ENCODE results near the gene MDFIC2. TPM values are rescaled to one million over a fixed set of nuclear protein-coding genes. Genes with fewer than 3 reads are reported as not detected.

The MDFIC2 gene
- total and polyA plus RNA-seq, 2 of the 13 experiments (the other 11 are each of a cell fraction or from before 2014, with no cell fraction given), result not detected

DNA sequence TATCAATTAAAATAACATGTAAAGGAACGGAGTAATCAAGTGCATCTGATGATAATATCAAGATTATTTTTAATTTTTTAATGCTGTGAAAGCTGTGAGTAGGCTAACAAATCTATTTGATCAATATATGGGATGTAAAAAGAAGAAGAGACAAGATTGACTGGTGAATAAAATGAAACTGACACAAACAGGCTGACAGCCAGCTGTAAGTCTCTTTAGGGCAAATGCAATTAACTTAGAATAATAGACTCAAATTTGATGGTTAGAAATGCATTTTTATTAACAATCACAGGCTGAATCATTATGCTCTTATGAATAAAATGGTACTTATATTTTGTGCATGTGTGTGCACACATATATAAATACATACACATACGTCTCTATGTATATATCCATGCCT, 68.0 kb downstream of the MDFIC2 start:
- Histone ChIP-seq H3K4me3 (replicated peaks in 1 of 3; ENCODE audit: insufficient read depth in 1 of 3, low read depth in 2 of 3, low read length in 3 of 3) (no peak overlapping the region), H3K4me1 (ENCODE audit: insufficient read depth, low read length) (no peaks in the 10 kb centered on the region), H3K79me2 (ENCODE audit: insufficient read depth, low read length) (no peaks in the 10 kb centered on the region), H3K4me2 (ENCODE audit: low read depth, low read length) (no peak overlapping the region), H3K27ac (ENCODE audit: extremely low read length, insufficient read depth, low read length) (no peak overlapping the region), H3K9ac (ENCODE audit: insufficient read depth, low read depth, low read length) (no peak overlapping the region), H3K27me3 (ENCODE audit: control insufficient read depth in 1 of 2, insufficient read depth in 2 of 2, low read length in 2 of 2) (no peaks in the 10 kb centered on the region), H4K20me1 (ENCODE audit: insufficient read depth, low read length) (no peaks in the 10 kb centered on the region), H3K36me3 (replicated peaks in 1 of 2; ENCODE audit: control insufficient read depth in 1 of 2, insufficient read depth in 2 of 2, low read length in 2 of 2) (no peaks in the 10 kb centered on the region), H3K9me3 (ENCODE audit: low read length) (no peaks in the 10 kb centered on the region), H2AFZ (ENCODE audit: low read length) (no peak overlapping the region)
- intact Hi-C loops (cut with micrococcal nuclease; ENCODE audit: unreplicated experiment), result no loop called here
- DNase-seq (ENCODE audit: low spot score) (no peak), ATAC-seq (no peak), FAIRE-seq (no peak)
- ChIA-PET CTCF (ENCODE audit: low intra/inter-chr PET ratio, low total read pairs) (no interaction called here), POLR2A (no interaction called here)
- no TSS peak for BruUV-seq (replicated peaks)
- 14% methylated on average over 2 of the region's 2 CpGs for WGBS (ENCODE audit: low lambda C conversion rate)
- in situ Hi-C loops (cut with HindIII; ENCODE audit: extremely low pct_ligation_motif_present, low pct_unique_long_range_greater_than_20kb), result no loop called here
- no peak for TF ChIP-seq GATAD2A (CRISPR knock-in tag; IDR thresholded peaks at IDR 0.05)
- TF ChIP-seq, protein P1, sequence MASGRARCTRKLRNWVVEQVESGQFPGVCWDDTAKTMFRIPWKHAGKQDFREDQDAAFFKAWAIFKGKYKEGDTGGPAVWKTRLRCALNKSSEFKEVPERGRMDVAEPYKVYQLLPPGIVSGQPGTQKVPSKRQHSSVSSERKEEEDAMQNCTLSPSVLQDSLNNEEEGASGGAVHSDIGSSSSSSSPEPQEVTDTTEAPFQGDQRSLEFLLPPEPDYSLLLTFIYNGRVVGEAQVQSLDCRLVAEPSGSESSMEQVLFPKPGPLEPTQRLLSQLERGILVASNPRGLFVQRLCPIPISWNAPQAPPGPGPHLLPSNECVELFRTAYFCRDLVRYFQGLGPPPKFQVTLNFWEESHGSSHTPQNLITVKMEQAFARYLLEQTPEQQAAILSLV (CRISPR knock-in tag; IDR thresholded peaks at IDR 0.05; ENCODE audit: borderline replicate concordance), result no peak
- TF ChIP-seq, protein P2, sequence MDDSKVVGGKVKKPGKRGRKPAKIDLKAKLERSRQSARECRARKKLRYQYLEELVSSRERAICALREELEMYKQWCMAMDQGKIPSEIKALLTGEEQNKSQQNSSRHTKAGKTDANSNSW (CRISPR knock-in tag; IDR thresholded peaks at IDR 0.05; ENCODE audit: borderline replicate concordance), result no peak
- no peak for TF ChIP-seq ZNF232 (CRISPR knock-in tag; IDR thresholded peaks at IDR 0.05; ENCODE audit: borderline replicate concordance)
- TF ChIP-seq, protein P3, sequence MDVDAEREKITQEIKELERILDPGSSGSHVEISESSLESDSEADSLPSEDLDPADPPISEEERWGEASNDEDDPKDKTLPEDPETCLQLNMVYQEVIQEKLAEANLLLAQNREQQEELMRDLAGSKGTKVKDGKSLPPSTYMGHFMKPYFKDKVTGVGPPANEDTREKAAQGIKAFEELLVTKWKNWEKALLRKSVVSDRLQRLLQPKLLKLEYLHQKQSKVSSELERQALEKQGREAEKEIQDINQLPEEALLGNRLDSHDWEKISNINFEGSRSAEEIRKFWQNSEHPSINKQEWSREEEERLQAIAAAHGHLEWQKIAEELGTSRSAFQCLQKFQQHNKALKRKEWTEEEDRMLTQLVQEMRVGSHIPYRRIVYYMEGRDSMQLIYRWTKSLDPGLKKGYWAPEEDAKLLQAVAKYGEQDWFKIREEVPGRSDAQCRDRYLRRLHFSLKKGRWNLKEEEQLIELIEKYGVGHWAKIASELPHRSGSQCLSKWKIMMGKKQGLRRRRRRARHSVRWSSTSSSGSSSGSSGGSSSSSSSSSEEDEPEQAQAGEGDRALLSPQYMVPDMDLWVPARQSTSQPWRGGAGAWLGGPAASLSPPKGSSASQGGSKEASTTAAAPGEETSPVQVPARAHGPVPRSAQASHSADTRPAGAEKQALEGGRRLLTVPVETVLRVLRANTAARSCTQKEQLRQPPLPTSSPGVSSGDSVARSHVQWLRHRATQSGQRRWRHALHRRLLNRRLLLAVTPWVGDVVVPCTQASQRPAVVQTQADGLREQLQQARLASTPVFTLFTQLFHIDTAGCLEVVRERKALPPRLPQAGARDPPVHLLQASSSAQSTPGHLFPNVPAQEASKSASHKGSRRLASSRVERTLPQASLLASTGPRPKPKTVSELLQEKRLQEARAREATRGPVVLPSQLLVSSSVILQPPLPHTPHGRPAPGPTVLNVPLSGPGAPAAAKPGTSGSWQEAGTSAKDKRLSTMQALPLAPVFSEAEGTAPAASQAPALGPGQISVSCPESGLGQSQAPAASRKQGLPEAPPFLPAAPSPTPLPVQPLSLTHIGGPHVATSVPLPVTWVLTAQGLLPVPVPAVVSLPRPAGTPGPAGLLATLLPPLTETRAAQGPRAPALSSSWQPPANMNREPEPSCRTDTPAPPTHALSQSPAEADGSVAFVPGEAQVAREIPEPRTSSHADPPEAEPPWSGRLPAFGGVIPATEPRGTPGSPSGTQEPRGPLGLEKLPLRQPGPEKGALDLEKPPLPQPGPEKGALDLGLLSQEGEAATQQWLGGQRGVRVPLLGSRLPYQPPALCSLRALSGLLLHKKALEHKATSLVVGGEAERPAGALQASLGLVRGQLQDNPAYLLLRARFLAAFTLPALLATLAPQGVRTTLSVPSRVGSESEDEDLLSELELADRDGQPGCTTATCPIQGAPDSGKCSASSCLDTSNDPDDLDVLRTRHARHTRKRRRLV (CRISPR knock-in tag; IDR thresholded peaks at IDR 0.05), result no peak
- no peak for TF ChIP-seq ZNF660 (CRISPR knock-in tag; IDR thresholded peaks at IDR 0.05; ENCODE audit: borderline replicate concordance, low read depth)
- TF ChIP-seq, protein P4, sequence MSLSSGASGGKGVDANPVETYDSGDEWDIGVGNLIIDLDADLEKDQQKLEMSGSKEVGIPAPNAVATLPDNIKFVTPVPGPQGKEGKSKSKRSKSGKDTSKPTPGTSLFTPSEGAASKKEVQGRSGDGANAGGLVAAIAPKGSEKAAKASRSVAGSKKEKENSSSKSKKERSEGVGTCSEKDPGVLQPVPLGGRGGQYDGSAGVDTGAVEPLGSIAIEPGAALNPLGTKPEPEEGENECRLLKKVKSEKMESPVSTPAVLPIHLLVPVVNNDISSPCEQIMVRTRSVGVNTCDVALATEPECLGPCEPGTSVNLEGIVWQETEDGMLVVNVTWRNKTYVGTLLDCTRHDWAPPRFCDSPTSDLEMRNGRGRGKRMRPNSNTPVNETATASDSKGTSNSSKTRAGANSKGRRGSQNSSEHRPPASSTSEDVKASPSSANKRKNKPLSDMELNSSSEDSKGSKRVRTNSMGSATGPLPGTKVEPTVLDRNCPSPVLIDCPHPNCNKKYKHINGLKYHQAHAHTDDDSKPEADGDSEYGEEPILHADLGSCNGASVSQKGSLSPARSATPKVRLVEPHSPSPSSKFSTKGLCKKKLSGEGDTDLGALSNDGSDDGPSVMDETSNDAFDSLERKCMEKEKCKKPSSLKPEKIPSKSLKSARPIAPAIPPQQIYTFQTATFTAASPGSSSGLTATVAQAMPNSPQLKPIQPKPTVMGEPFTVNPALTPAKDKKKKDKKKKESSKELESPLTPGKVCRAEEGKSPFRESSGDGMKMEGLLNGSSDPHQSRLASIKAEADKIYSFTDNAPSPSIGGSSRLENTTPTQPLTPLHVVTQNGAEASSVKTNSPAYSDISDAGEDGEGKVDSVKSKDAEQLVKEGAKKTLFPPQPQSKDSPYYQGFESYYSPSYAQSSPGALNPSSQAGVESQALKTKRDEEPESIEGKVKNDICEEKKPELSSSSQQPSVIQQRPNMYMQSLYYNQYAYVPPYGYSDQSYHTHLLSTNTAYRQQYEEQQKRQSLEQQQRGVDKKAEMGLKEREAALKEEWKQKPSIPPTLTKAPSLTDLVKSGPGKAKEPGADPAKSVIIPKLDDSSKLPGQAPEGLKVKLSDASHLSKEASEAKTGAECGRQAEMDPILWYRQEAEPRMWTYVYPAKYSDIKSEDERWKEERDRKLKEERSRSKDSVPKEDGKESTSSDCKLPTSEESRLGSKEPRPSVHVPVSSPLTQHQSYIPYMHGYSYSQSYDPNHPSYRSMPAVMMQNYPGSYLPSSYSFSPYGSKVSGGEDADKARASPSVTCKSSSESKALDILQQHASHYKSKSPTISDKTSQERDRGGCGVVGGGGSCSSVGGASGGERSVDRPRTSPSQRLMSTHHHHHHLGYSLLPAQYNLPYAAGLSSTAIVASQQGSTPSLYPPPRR (CRISPR knock-in tag; IDR thresholded peaks at IDR 0.05; ENCODE audit: borderline replicate concordance), result no peak
- TF ChIP-seq GABPA (IDR thresholded peaks at IDR 0.05; ENCODE audit: low read depth, low read length), result no peak
- no peak for TF ChIP-seq GABPA (CRISPR knock-in tag; IDR thresholded peaks at IDR 0.05; ENCODE audit: low read depth)
- no peak for TF ChIP-seq EED (CRISPR knock-in tag; IDR thresholded peaks at IDR 0.05)
- TF ChIP-seq ZNF781 (CRISPR knock-in tag; IDR thresholded peaks at IDR 0.05; ENCODE audit: borderline replicate concordance, not compliant biosample characterization), result no peak
- no peak for TF ChIP-seq FOXJ3 (CRISPR knock-in tag; IDR thresholded peaks at IDR 0.05; ENCODE audit: borderline replicate concordance)
